Neuronal stem cell (in vitro differentiated cells): Measurements from ENCODE around the gene GABARAPL2.

Experiments used
- DNase-seq: peaks from one replicate; pipeline ENCODE4 v3.0.0-alpha.2; 2013; ENCODE audit warnings: low spot score
- H2AFZ ChIP-seq: one replicate; pipeline ENCODE4 v1.6.1; 2013; ENCODE audit warnings: mild to moderate bottlenecking, low read length, inconsistent platforms
- H2AK5ac ChIP-seq: 2 replicates; pipeline ENCODE4 v1.6.1; 2013; ENCODE audit warnings: low read depth, mild to moderate bottlenecking, inconsistent platforms, low read length, moderate library complexity, mixed read lengths
- H2BK120ac ChIP-seq: 2 replicates; pipeline ENCODE4 v1.6.1; 2013; ENCODE audit warnings: low read depth, mild to moderate bottlenecking, inconsistent platforms, low read length, moderate library complexity, mixed read lengths
- H2BK12ac ChIP-seq: one replicate; pipeline ENCODE4 v1.6.1; 2013; ENCODE audit warnings: low read length, inconsistent platforms
- H2BK15ac ChIP-seq: 2 replicates; pipeline ENCODE4 v1.6.1; 2013; ENCODE audit warnings: mild to moderate bottlenecking, low read length, inconsistent platforms, mixed read lengths
- H2BK5ac ChIP-seq: one replicate; pipeline ENCODE4 v1.6.1; 2013; ENCODE audit warnings: inconsistent platforms, mild to moderate bottlenecking, low read length, moderate library complexity
- H3K14ac ChIP-seq: one replicate; pipeline ENCODE4 v1.6.1; 2013; ENCODE audit warnings: low read length, inconsistent platforms
- H3K18ac ChIP-seq: 2 replicates; pipeline ENCODE4 v1.6.1; 2013; ENCODE audit warnings: low read length, inconsistent platforms
- H3K23ac ChIP-seq: 2 replicates; pipeline ENCODE4 v1.6.1; 2013; ENCODE audit warnings: low read depth, mild to moderate bottlenecking, mixed read lengths, low read length, inconsistent platforms; ENCODE audit not compliant: poor library complexity
- H3K27ac ChIP-seq: replicated peaks from 3 replicates; pipeline ENCODE4 v1.5.1; 2013; ENCODE audit warnings: low read length, inconsistent platforms
- H3K27me3 ChIP-seq, 3 experiments: 2 replicates each; pipeline ENCODE4 v1.6.1; 2013; ENCODE audit warnings: low read length in 3 of 3, mild to moderate bottlenecking in 2 of 3, inconsistent platforms in 1 of 3, low read depth in 1 of 3, mixed read lengths in 1 of 3, moderate library complexity in 1 of 3; ENCODE audit not compliant: control insufficient read depth in 3 of 3, insufficient read depth in 3 of 3
- H3K36me3 ChIP-seq, 2 donors: replicated peaks in 1 of 2; 2 replicates each; pipeline ENCODE4 v1.6.1; 2013; ENCODE audit warnings: low read length in 2 of 2; ENCODE audit not compliant: control insufficient read depth in 2 of 2, insufficient read depth in 2 of 2
- H3K4ac ChIP-seq: 2 replicates; pipeline ENCODE4 v1.6.1; 2013; ENCODE audit warnings: inconsistent platforms, mild to moderate bottlenecking, low read length, moderate library complexity
- H3K4me1 ChIP-seq, 2 donors: 1 replicate in 1 of 2; 2 replicates in 1 of 2; pipeline ENCODE4 v1.6.1; 2013; ENCODE audit warnings: low read length in 2 of 2, low read depth in 1 of 2; ENCODE audit not compliant: control insufficient read depth in 2 of 2, insufficient read depth in 1 of 2
- H3K4me2 ChIP-seq: one replicate; pipeline ENCODE4 v1.6.1; 2013; ENCODE audit warnings: mild to moderate bottlenecking, low read length, inconsistent platforms; ENCODE audit not compliant: insufficient read depth, poor library complexity, severe bottlenecking
- H3K4me3 ChIP-seq, 2 donors: 2 replicates each; pipeline ENCODE4 v1.5.1; 2013; ENCODE audit warnings: low read length in 2 of 2, mild to moderate bottlenecking in 2 of 2, inconsistent platforms in 1 of 2, moderate library complexity in 1 of 2
- H3K79me1 ChIP-seq: one replicate; pipeline ENCODE4 v1.6.1; 2013; ENCODE audit warnings: low read depth, mild to moderate bottlenecking, inconsistent platforms, low read length, moderate library complexity
- H3K9ac ChIP-seq: one replicate; pipeline ENCODE4 v1.6.1; 2013; ENCODE audit warnings: mild to moderate bottlenecking, low read depth, low read length, inconsistent platforms; ENCODE audit not compliant: poor library complexity
- H3K9me3 ChIP-seq, 2 donors: replicated peaks in 1 of 2; 2 replicates each; pipeline versions ENCODE3 to v1.6.1; 2013; ENCODE audit warnings: low read length in 2 of 2, mild to moderate bottlenecking in 2 of 2, inconsistent platforms in 1 of 2, low read depth in 1 of 2, mixed read lengths in 1 of 2, moderate library complexity in 1 of 2; ENCODE audit not compliant: control insufficient read depth in 2 of 2, insufficient read depth in 1 of 2
- H4K8ac ChIP-seq: one replicate; pipeline ENCODE4 v1.6.1; 2013; ENCODE audit warnings: low read depth, mild to moderate bottlenecking, inconsistent platforms, low read length, moderate library complexity
- H4K91ac ChIP-seq: one replicate; pipeline ENCODE4 v1.6.1; 2013; ENCODE audit warnings: low read length, low read depth, mild to moderate bottlenecking, inconsistent platforms; ENCODE audit not compliant: poor library complexity
- WGBS, 2 donors: extraction: QIAGEN DNeasy Blood & Tissue Kit; methylation state at CpG; one replicate each; pipeline ENCODE4 v1.1.7; 2013; ENCODE audit warnings: missing lambda C conversion rate in 2 of 2, mixed read lengths in 1 of 2; ENCODE audit not compliant: insufficient read length in 2 of 2, insufficient replicate concordance in 1 of 2; ENCODE audit errors: extremely low coverage in 2 of 2; 5-methylcytosine and 5-hydroxymethylcytosine counted together

Gene GABARAPL2

GRCh38 chr16:75570396-75571065, 4.4 kb downstream of the GABARAPL2 start:
- Histone ChIP-seq H3K4ac (no peak overlapping the region), H3K23ac (no peak overlapping the region), H4K91ac (no peak overlapping the region), H3K14ac (no peak overlapping the region), H4K8ac (no peak overlapping the region), H2BK15ac (no peak overlapping the region), H2BK5ac (no peak overlapping the region), H3K4me3 (no peak overlapping the region), H3K79me1 (peaks cover 18% of the 10 kb centered on the region), H3K9ac (no peak overlapping the region), H3K36me3 (peaks cover 41 to 80% of the 10 kb centered on the region in 2 donors), H2BK120ac (no peak overlapping the region), H3K4me1 (peaks cover 6 to 11% of the 10 kb centered on the region in 2 donors), H3K27me3 (no peaks in the 10 kb centered on the region), H3K4me2 (no peak overlapping the region), H2BK12ac (no peak overlapping the region), H2AK5ac (no peak overlapping the region), H3K18ac (no peak overlapping the region), H2AFZ (no peak overlapping the region), H3K27ac (no peak overlapping the region), H3K9me3 (no peaks in the 10 kb centered on the region)
- WGBS, 2 donors = no CpG with 5 or more reads among the region's 5 CpGs
- DNase-seq = no peak

- Histone ChIP-seq H3K4me2 (no peak overlapping the region), H3K18ac (no peak overlapping the region), H3K4me1 (no peaks in the 10 kb centered on the region), H2AK5ac (no peak overlapping the region), H3K36me3 (peaks cover 48 to 97% of the 10 kb centered on the region in 2 donors), H2BK12ac (no peak overlapping the region), H3K9me3 (no peaks in the 10 kb centered on the region), H3K27ac (no peak overlapping the region), H4K91ac (no peak overlapping the region), H2BK5ac (no peak overlapping the region), H3K4me3 (no peak overlapping the region), H2AFZ (no peak overlapping the region), H3K9ac (no peak overlapping the region), H4K8ac (no peak overlapping the region), H3K27me3 (no peaks in the 10 kb centered on the region), H3K79me1 (peaks cover 10% of the 10 kb centered on the region), H3K4ac (no peak overlapping the region), H3K14ac (no peak overlapping the region), H3K23ac (no peak overlapping the region), H2BK15ac (no peak overlapping the region), H2BK120ac (no peak overlapping the region)
- no peak for DNase-seq
- no CpG with 5 or more reads among the region's 3 CpGs for WGBS, 2 donors
Observed at GRCh38 chr16:75572864-75573542, 6.8 kb downstream of the GABARAPL2 start.

GRCh38 chr16:75573955-75574354, 7.8 kb downstream of the GABARAPL2 start:
- Histone ChIP-seq H3K4me1 (peaks cover 0 to 2% of the 10 kb centered on the region in 2 donors), H2AK5ac (no peak overlapping the region), H3K36me3 (peaks cover 42 to 97% of the 10 kb centered on the region in 2 donors), H3K4me3 (no peak overlapping the region), H3K27me3 (no peaks in the 10 kb centered on the region), H2BK5ac (no peak overlapping the region), H2AFZ (no peak overlapping the region), H3K18ac (no peak overlapping the region), H3K23ac (no peak overlapping the region), H4K8ac (no peak overlapping the region), H2BK12ac (no peak overlapping the region), H3K4me2 (no peak overlapping the region), H4K91ac (no peak overlapping the region), H3K9me3 (no peaks in the 10 kb centered on the region), H2BK15ac (no peak overlapping the region), H3K14ac (no peak overlapping the region), H3K4ac (no peak overlapping the region), H3K27ac (no peak overlapping the region), H3K79me1 (peaks cover 8% of the 10 kb centered on the region), H3K9ac (no peak overlapping the region), H2BK120ac (no peak overlapping the region)
- DNase-seq = no peak
- WGBS, 2 donors = no CpG with 5 or more reads among the region's 5 CpGs

- DNase-seq = no peak
- Histone ChIP-seq H3K23ac (no peak overlapping the region), H3K36me3 (peaks cover 30 to 96% of the 10 kb centered on the region in 2 donors), H2BK120ac (no peak overlapping the region), H2AK5ac (no peak overlapping the region), H3K27ac (no peak overlapping the region), H3K4me1 (peaks cover 0 to 8% of the 10 kb centered on the region in 2 donors), H2BK15ac (no peak overlapping the region), H3K4me3 (no peak overlapping the region), H3K14ac (no peak overlapping the region), H4K8ac (no peak overlapping the region), H3K4me2 (no peak overlapping the region), H3K18ac (no peak overlapping the region), H3K9ac (no peak overlapping the region), H2AFZ (no peak overlapping the region), H3K4ac (no peak overlapping the region), H3K9me3 (no peaks in the 10 kb centered on the region), H4K91ac (no peak overlapping the region), H3K27me3 (no peaks in the 10 kb centered on the region), H2BK12ac (no peak overlapping the region), H3K79me1 (peaks cover 5% of the 10 kb centered on the region), H2BK5ac (no peak overlapping the region)
- no CpG with 5 or more reads among the region's 3 CpGs for WGBS, 2 donors
Observed at GRCh38 chr16:75575958-75576357, 9.8 kb downstream of the GABARAPL2 start.
